Body of pancreas (tissue), 4 donors: ENCODE data around the gene SLCO3A1.

ENCODE experiments used
- CTCF ChIP-seq, 7 experiments: fragments of 450-650 bp in 4 of 7; fragments of 200-600 bp in 3 of 7; sonication (generic) in 3 of 7; IDR thresholded peaks; one replicate each; pipeline ENCODE4 v1.5.1; 2016 to 2019; ENCODE audit warnings: antibody characterized with exemption in 7 of 7
- POLR2A ChIP-seq, 3 donors: fragments of 450-650 bp; IDR thresholded peaks; one replicate each; pipeline ENCODE4 v1.6.1; 2016; ENCODE audit warnings: antibody characterized with exemption in 3 of 3, mild to moderate bottlenecking in 2 of 3

DNA sequence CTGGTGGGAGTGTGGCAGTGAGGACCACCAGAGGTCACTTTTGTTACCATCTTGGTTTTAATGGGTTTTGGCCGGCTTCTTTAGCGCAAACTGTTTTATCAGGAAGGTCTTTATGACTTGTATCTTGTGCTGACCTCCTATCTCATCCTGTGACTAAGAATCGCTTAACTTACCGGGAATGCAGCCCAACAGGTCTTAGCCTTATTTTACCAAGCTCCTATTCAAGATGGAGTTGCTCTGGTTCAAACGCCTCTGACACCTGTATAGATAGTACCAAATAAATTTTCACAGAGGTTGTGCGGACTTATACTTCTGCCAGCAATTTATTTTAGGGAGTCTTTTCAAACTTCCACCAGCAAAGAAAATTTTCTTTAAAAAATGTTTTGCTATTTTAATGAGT, 13.6 kb upstream of the SLCO3A1 start:
- no peak for TF ChIP-seq CTCF (IDR thresholded peaks at IDR 0.05)
- TF ChIP-seq POLR2A (IDR thresholded peaks at IDR 0.05): no peak
